WTC11 (cell line): ENCODE results near the gene NFIC. TPM values are rescaled to one million over a fixed set of nuclear protein-coding genes. Genes with fewer than 3 reads are reported as not detected.

ENCODE experiments used
- ATAC-seq: fragments of 200-7000 bp; cut with Tn5 transposase; 2 replicates; pipeline ENCODE4 v1.10.0; 2021; ENCODE audit warnings: mild to moderate bottlenecking, moderate library complexity
- CTCF ChIA-PET: fragments of 300-600 bp; sonication (Branson Sonifier 250); formaldehyde crosslinking; loops from one replicate; lab custom pipeline; 2021; ENCODE audit warnings: antibody characterized with exemption; lab: Charles Lee
- POLR2A ChIA-PET: fragments of 350-600 bp; sonication (Branson Sonifier 250); formaldehyde crosslinking; loops from one replicate; lab custom pipeline; 2021; ENCODE audit warnings: antibody characterized with exemption; lab: Charles Lee
- DNase-seq: peaks from one replicate; pipeline ENCODE4 v3.0.0; 2021; ENCODE audit warnings: low spot score
- H3K27ac Mint-ChIP-seq: 2 replicates; pipeline ENCODE4 v1.8.0; 2021; ENCODE audit warnings: mixed read lengths
- H3K27me3 Mint-ChIP-seq: 2 replicates; pipeline ENCODE4 v1.8.0; 2021; ENCODE audit warnings: low read depth, mild to moderate bottlenecking, moderate library complexity, mixed read lengths
- H3K36me3 Mint-ChIP-seq: 2 replicates; pipeline ENCODE4 v1.8.0; 2021; ENCODE audit warnings: mixed read lengths
- H3K4me1 Mint-ChIP-seq: 2 replicates; pipeline ENCODE4 v1.8.0; 2022; ENCODE audit warnings: mixed read lengths
- H3K4me3 Mint-ChIP-seq: 2 replicates; pipeline ENCODE4 v1.8.0; 2021; ENCODE audit warnings: mild to moderate bottlenecking, moderate library complexity, mixed read lengths
- H3K9me3 Mint-ChIP-seq: 2 replicates; pipeline ENCODE4 v1.8.0; 2021; ENCODE audit warnings: mixed read lengths
- CREB1 ChIP-seq: sonication (generic); formaldehyde crosslinking; IDR thresholded peaks from 2 replicates; pipeline ENCODE4 v1.8.0; 2023; ENCODE audit warnings: mild to moderate bottlenecking, missing genetic modification reagents
- EMX1 ChIP-seq: fragments of 250-450 bp; sonication (Bioruptor Pico); IDR thresholded peaks from 2 replicates; pipeline ENCODE4 v1.8.0; 2021; ENCODE audit warnings: mild to moderate bottlenecking
- ESRRA ChIP-seq: sonication (generic); formaldehyde crosslinking; IDR thresholded peaks from 2 replicates; pipeline ENCODE4 v1.8.1; 2022; ENCODE audit warnings: mild to moderate bottlenecking, missing genetic modification reagents, borderline replicate concordance
- ETV6 ChIP-seq: sonication (generic); formaldehyde crosslinking; IDR thresholded peaks from 2 replicates; pipeline ENCODE4 v1.8.1; 2022; ENCODE audit warnings: mild to moderate bottlenecking, missing genetic modification reagents
- GABPB1 ChIP-seq: sonication (generic); formaldehyde crosslinking; IDR thresholded peaks from 2 replicates; pipeline ENCODE4 v1.8.1; 2023; ENCODE audit warnings: mild to moderate bottlenecking, missing genetic modification reagents
- GRHL2 ChIP-seq: fragments of 250-450 bp; sonication (Bioruptor Pico); IDR thresholded peaks from 2 replicates; pipeline ENCODE4 v1.8.0; 2022; ENCODE audit warnings: mild to moderate bottlenecking, moderate library complexity; ENCODE audit not compliant: insufficient replicate concordance, severe bottlenecking
- JUN ChIP-seq: sonication (generic); formaldehyde crosslinking; IDR thresholded peaks from 2 replicates; pipeline ENCODE4 v1.8.0; 2023; ENCODE audit warnings: mild to moderate bottlenecking, missing genetic modification reagents
- KAT7 ChIP-seq: sonication (generic); formaldehyde crosslinking; IDR thresholded peaks from 2 replicates; pipeline ENCODE4 v1.8.1; 2023; ENCODE audit warnings: missing genetic modification reagents, mild to moderate bottlenecking, borderline replicate concordance
- OVOL2 ChIP-seq: fragments of 250-450 bp; sonication (Bioruptor Pico); IDR thresholded peaks from 2 replicates; pipeline ENCODE4 v1.9.0; 2021; ENCODE audit warnings: mild to moderate bottlenecking, borderline replicate concordance
- PRRX2 ChIP-seq: fragments of 250-450 bp; sonication (Bioruptor Pico); IDR thresholded peaks from 2 replicates; pipeline ENCODE4 v1.8.0; 2021; ENCODE audit warnings: mild to moderate bottlenecking
- RELA ChIP-seq: sonication (generic); formaldehyde crosslinking; IDR thresholded peaks from 2 replicates; pipeline ENCODE4 v1.8.1; 2022; ENCODE audit warnings: missing genetic modification reagents, mild to moderate bottlenecking, borderline replicate concordance
- SMAD4 ChIP-seq: sonication (generic); formaldehyde crosslinking; IDR thresholded peaks from 2 replicates; pipeline ENCODE4 v1.8.0; 2022; ENCODE audit warnings: mild to moderate bottlenecking, missing genetic modification reagents
- TEAD1 ChIP-seq: sonication (generic); formaldehyde crosslinking; IDR thresholded peaks from 2 replicates; pipeline ENCODE4 v1.8.0; 2022; ENCODE audit warnings: mild to moderate bottlenecking, missing genetic modification reagents
- TEAD4 ChIP-seq: sonication (generic); formaldehyde crosslinking; IDR thresholded peaks from 2 replicates; pipeline ENCODE4 v1.8.0; 2022; ENCODE audit warnings: mild to moderate bottlenecking, missing genetic modification reagents
- ZNF396 ChIP-seq: fragments of 250-450 bp; sonication (Bioruptor Pico); IDR thresholded peaks from 2 replicates; pipeline ENCODE4 v1.8.0; 2021; ENCODE audit warnings: mild to moderate bottlenecking, moderate library complexity, borderline replicate concordance
- ZNF416 ChIP-seq: fragments of 250-450 bp; sonication (Bioruptor Pico); IDR thresholded peaks from 2 replicates; pipeline ENCODE4 v1.9.0; 2021; ENCODE audit warnings: mild to moderate bottlenecking, inconsistent platforms
- total RNA-seq: library from RNA; stranded (reverse); gene quantifications from 3 replicates; pipeline ENCODE4 v1.2.3, GENCODE V29; 2021
- TF ChIP-seq, protein P1 (sequence below): sonication (generic); formaldehyde crosslinking; IDR thresholded peaks from 2 replicates; pipeline ENCODE4 v1.8.1; 2022; ENCODE audit warnings: mild to moderate bottlenecking, missing genetic modification reagents, moderate library complexity, borderline replicate concordance
- TF ChIP-seq, protein P2 (sequence below): fragments of 250-450 bp; sonication (Bioruptor Pico); IDR thresholded peaks from 2 replicates; pipeline ENCODE4 v1.8.0; 2021; ENCODE audit warnings: mild to moderate bottlenecking
- TF ChIP-seq, protein P3 (sequence below): sonication (generic); formaldehyde crosslinking; IDR thresholded peaks from 2 replicates; pipeline ENCODE4 v1.8.0; 2023; ENCODE audit warnings: missing genetic modification reagents
- TF ChIP-seq, protein P4 (sequence below): sonication (generic); formaldehyde crosslinking; IDR thresholded peaks from 2 replicates; pipeline ENCODE4 v1.8.1; 2022; ENCODE audit warnings: mild to moderate bottlenecking, moderate library complexity, missing genetic modification reagents
- TF ChIP-seq, protein P5 (sequence below): sonication (generic); formaldehyde crosslinking; IDR thresholded peaks from 2 replicates; pipeline ENCODE4 v1.8.1; 2023; ENCODE audit warnings: mild to moderate bottlenecking, missing genetic modification reagents
- TF ChIP-seq, protein P6 (sequence below): fragments of 250-450 bp; sonication (Bioruptor Pico); IDR thresholded peaks from 2 replicates; pipeline ENCODE4 v1.9.0; 2021; ENCODE audit warnings: mild to moderate bottlenecking, borderline replicate concordance

Gene NFIC
- total RNA-seq, 1 experiment from 2014 or later: 3.5 TPM

DNA sequence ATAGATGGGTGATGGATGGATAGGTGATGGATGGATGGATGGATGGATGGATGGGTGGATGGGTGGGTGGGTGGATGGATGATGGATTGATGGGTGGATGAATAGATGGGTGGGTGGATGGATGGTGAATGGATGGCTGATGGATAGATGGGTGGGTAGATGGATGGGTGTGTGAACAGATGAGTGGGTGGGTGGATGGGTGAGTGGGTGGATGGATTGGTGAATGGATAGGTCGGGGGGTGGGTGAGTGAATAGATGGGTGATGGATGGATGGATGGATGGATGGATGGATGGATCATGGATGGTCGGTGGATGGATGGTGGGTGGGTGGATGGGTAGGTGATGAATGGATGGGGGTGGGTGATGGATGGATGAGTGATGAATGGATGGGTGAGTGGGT lies 110.4 kb downstream of the NFIC start (continued):
- TF ChIP-seq, protein P1, sequence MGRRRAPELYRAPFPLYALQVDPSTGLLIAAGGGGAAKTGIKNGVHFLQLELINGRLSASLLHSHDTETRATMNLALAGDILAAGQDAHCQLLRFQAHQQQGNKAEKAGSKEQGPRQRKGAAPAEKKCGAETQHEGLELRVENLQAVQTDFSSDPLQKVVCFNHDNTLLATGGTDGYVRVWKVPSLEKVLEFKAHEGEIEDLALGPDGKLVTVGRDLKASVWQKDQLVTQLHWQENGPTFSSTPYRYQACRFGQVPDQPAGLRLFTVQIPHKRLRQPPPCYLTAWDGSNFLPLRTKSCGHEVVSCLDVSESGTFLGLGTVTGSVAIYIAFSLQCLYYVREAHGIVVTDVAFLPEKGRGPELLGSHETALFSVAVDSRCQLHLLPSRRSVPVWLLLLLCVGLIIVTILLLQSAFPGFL (CRISPR knock-in tag): no peak
- TF ChIP-seq, protein P2, sequence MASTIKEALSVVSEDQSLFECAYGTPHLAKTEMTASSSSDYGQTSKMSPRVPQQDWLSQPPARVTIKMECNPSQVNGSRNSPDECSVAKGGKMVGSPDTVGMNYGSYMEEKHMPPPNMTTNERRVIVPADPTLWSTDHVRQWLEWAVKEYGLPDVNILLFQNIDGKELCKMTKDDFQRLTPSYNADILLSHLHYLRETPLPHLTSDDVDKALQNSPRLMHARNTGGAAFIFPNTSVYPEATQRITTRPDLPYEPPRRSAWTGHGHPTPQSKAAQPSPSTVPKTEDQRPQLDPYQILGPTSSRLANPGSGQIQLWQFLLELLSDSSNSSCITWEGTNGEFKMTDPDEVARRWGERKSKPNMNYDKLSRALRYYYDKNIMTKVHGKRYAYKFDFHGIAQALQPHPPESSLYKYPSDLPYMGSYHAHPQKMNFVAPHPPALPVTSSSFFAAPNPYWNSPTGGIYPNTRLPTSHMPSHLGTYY (CRISPR knock-in tag): no peak
- TF ChIP-seq GABPB1 (CRISPR knock-in tag): no peak
- TF ChIP-seq TEAD1 (CRISPR knock-in tag): no peak
- no peak for TF ChIP-seq CREB1
- TF ChIP-seq ZNF396 (CRISPR knock-in tag): no peak

DNA sequence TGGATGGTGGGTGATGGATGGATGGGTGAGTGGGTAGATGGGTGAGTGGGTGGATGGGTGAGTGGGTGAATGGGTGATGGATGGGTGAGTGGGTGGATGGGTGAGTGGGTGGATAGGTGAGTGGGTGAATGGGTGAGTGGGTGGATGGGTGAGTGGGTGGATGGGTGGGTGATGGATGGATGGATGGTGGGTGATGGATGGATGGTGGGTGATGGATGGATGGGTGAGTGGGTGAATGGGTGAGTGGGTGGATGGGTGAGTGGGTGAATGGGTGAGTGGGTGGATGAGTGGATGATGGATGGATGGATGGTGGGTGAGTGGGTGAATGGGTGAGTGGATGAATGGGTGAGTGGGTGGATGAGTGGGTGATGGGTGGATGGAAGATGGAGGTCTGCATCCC lies 111.1 kb downstream of the NFIC start:
- no peak overlapping the region for H3K27ac Mint-ChIP-seq
- DNase-seq (no peak), ATAC-seq (no peak)
- H3K27me3 Mint-ChIP-seq: peaks cover 11% of the 10 kb centered on the region
- POLR2A ChIA-PET: no interaction called here
- H3K9me3 Mint-ChIP-seq: no peaks in the 10 kb centered on the region
- peaks cover 20% of the 10 kb centered on the region for H3K4me1 Mint-ChIP-seq
- CTCF ChIA-PET: interaction anchor here (0.5 to 2.4 kb wide), 2 partner anchors 8 to 202 kb away, joined by 3 to 9 read pairs; no protein-coding TSS in a partner anchor
- TF ChIP-seq, protein P3, sequence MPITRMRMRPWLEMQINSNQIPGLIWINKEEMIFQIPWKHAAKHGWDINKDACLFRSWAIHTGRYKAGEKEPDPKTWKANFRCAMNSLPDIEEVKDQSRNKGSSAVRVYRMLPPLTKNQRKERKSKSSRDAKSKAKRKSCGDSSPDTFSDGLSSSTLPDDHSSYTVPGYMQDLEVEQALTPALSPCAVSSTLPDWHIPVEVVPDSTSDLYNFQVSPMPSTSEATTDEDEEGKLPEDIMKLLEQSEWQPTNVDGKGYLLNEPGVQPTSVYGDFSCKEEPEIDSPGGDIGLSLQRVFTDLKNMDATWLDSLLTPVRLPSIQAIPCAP (CRISPR knock-in tag): no peak
- no peak for TF ChIP-seq GRHL2 (CRISPR knock-in tag)
- TF ChIP-seq, protein P4, sequence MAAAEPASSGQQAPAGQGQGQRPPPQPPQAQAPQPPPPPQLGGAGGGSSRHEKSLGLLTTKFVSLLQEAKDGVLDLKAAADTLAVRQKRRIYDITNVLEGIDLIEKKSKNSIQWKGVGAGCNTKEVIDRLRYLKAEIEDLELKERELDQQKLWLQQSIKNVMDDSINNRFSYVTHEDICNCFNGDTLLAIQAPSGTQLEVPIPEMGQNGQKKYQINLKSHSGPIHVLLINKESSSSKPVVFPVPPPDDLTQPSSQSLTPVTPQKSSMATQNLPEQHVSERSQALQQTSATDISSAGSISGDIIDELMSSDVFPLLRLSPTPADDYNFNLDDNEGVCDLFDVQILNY (CRISPR knock-in tag): no peak
- TF ChIP-seq, protein P5, sequence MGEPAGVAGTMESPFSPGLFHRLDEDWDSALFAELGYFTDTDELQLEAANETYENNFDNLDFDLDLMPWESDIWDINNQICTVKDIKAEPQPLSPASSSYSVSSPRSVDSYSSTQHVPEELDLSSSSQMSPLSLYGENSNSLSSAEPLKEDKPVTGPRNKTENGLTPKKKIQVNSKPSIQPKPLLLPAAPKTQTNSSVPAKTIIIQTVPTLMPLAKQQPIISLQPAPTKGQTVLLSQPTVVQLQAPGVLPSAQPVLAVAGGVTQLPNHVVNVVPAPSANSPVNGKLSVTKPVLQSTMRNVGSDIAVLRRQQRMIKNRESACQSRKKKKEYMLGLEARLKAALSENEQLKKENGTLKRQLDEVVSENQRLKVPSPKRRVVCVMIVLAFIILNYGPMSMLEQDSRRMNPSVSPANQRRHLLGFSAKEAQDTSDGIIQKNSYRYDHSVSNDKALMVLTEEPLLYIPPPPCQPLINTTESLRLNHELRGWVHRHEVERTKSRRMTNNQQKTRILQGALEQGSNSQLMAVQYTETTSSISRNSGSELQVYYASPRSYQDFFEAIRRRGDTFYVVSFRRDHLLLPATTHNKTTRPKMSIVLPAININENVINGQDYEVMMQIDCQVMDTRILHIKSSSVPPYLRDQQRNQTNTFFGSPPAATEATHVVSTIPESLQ (CRISPR knock-in tag): no peak
- TF ChIP-seq ETV6 (CRISPR knock-in tag): no peak
- TF ChIP-seq SMAD4 (CRISPR knock-in tag): no peak
- no peak for TF ChIP-seq KAT7 (CRISPR knock-in tag)
- no peak for TF ChIP-seq ZNF416
- no peaks in the 10 kb centered on the region for H3K36me3 Mint-ChIP-seq
- H3K4me3 Mint-ChIP-seq: no peak overlapping the region

DNA sequence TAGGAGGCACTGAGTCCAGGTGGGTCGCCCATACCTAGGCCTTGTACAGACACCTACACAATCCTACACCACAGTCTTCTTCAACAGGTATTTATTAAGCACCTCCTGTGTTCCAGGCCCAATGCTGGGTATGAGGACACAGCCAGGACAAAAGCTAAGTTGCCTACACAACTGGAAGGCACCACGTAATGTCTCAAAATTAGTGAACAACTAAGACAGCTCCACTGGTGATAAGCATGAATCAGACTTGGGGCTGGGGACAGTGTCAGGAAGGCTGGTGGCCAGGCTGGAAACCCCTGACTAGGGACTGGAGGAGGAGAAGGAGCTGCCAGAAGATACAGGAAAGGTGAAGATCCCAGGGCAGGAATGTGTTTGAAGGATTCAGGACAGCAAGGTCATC lies 111.6 kb downstream of the NFIC start:
- no peak for ATAC-seq
- peaks cover 11% of the 10 kb centered on the region for H3K27me3 Mint-ChIP-seq
- POLR2A ChIA-PET: no interaction called here
- TF ChIP-seq RELA (CRISPR knock-in tag) (no peak), TEAD4 (CRISPR knock-in tag) (no peak), ESRRA (CRISPR knock-in tag) (no peak), PRRX2 (CRISPR knock-in tag) (no peak), OVOL2 (CRISPR knock-in tag) (no peak), EMX1 (CRISPR knock-in tag) (no peak), JUN (no peak)
- TF ChIP-seq, protein P6, sequence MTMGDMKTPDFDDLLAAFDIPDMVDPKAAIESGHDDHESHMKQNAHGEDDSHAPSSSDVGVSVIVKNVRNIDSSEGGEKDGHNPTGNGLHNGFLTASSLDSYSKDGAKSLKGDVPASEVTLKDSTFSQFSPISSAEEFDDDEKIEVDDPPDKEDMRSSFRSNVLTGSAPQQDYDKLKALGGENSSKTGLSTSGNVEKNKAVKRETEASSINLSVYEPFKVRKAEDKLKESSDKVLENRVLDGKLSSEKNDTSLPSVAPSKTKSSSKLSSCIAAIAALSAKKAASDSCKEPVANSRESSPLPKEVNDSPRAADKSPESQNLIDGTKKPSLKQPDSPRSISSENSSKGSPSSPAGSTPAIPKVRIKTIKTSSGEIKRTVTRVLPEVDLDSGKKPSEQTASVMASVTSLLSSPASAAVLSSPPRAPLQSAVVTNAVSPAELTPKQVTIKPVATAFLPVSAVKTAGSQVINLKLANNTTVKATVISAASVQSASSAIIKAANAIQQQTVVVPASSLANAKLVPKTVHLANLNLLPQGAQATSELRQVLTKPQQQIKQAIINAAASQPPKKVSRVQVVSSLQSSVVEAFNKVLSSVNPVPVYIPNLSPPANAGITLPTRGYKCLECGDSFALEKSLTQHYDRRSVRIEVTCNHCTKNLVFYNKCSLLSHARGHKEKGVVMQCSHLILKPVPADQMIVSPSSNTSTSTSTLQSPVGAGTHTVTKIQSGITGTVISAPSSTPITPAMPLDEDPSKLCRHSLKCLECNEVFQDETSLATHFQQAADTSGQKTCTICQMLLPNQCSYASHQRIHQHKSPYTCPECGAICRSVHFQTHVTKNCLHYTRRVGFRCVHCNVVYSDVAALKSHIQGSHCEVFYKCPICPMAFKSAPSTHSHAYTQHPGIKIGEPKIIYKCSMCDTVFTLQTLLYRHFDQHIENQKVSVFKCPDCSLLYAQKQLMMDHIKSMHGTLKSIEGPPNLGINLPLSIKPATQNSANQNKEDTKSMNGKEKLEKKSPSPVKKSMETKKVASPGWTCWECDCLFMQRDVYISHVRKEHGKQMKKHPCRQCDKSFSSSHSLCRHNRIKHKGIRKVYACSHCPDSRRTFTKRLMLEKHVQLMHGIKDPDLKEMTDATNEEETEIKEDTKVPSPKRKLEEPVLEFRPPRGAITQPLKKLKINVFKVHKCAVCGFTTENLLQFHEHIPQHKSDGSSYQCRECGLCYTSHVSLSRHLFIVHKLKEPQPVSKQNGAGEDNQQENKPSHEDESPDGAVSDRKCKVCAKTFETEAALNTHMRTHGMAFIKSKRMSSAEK: no peak

More for the DNA sequence above, 111.6 kb downstream of the NFIC start:
- peak overlapping the region; percentile 46 for H3K4me3 Mint-ChIP-seq
- CTCF ChIA-PET: interaction anchor here (0.5 to 2.5 kb wide), 3 partner anchors 8 to 203 kb away, joined by 3 to 26 read pairs (median 9); no protein-coding TSS in a partner anchor
- no peaks in the 10 kb centered on the region for H3K36me3 Mint-ChIP-seq
- peaks cover 20% of the 10 kb centered on the region for H3K4me1 Mint-ChIP-seq
- DNase-seq: no peak
- H3K27ac Mint-ChIP-seq: no peak overlapping the region
- no peaks in the 10 kb centered on the region for H3K9me3 Mint-ChIP-seq
